ENCODE results near the gene POLA1. TPM values are rescaled to one million over a fixed set of nuclear protein-coding genes. Genes with fewer than 3 reads are reported as not detected.

The POLA1 gene
- total and polyA plus RNA-seq, 4 experiments from 2014 or later, result 4.9 to 9.1 (median 7.0) TPM

DNA sequence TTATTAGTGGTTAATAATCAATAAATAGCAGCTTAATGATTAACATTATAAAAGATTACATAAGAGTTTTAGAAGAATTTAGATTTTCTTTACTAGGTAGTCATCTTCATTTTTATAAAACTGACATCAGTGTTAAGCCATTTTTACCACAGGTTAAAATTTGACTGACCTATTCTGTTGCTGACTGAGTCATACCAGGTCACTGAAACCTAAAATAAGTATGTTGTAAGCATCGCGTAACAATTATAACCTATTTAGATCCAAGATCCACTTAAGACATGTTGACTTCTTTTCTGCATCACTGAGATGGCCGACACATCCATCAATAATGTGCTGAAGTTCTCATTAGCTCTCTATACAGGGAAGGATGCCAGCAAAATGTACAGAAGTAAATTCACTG lies 285.4 kb downstream of the POLA1 start:
- Histone ChIP-seq H3K36me3 (ENCODE audit: insufficient read depth, low read length) (no peaks in the 10 kb centered on the region), H3K4me1 (ENCODE audit: insufficient read depth, low read length) (no peaks in the 10 kb centered on the region), H3K9me3 (ENCODE audit: control insufficient read depth in 1 of 2, low read length in 2 of 2) (no peaks in the 10 kb centered on the region), H3K27me3 (ENCODE audit: insufficient read depth, low read length) (no peaks in the 10 kb centered on the region), H3K27ac (ENCODE audit: low read depth, low read length) (no peak overlapping the region), H3K4me3 (ENCODE audit: low read length in 2 of 2) (no peak overlapping the region)
- Mint-ChIP-seq H3K9me3 (no peaks in the 10 kb centered on the region), H3K4me1 (no peaks in the 10 kb centered on the region), H3K27ac (no peak overlapping the region), H3K27me3 (no peaks in the 10 kb centered on the region), H3K36me3 (peaks cover 0 to under 1% of the 10 kb centered on the region in 2 donors), H3K4me3 (no peak overlapping the region)
- POLR2A ChIA-PET (ENCODE audit: partially characterized antibody), result no interaction called here
- CTCF ChIA-PET (ENCODE audit: partially characterized antibody), result no interaction called here
- intact Hi-C loops (cut with micrococcal nuclease), result no loop called here
- DNase-seq, result no peak

DNA sequence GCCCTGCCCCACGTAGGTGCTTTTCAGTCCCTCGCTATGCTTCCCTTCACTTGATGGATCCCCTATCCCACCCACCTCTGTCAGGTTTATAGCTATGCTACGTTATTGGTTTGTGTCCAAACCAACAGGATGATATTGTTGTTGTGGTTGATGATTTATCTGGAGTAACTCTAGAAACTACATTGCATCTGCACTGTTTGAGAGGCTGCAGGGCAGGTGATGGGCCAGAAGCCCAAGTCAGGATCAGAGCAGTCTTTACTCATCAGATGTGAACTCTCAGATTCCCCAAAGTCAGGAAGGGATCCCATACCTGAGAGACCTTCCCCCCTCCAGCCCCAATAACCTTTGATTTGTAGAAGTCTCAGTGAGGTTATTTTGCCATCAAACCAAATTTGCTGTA lies 287.3 kb downstream of the POLA1 start:
- H3K27me3 ChIP-seq (ENCODE audit: insufficient read depth, low read length), result no peaks in the 10 kb centered on the region
- Mint-ChIP-seq H3K4me3 (no peak overlapping the region), H3K27ac (no peak overlapping the region), H3K9me3 (no peaks in the 10 kb centered on the region), H3K36me3 (peaks cover 0 to 3% of the 10 kb centered on the region in 2 donors), H3K4me1 (no peaks in the 10 kb centered on the region), H3K27me3 (no peaks in the 10 kb centered on the region)
- DNase-seq, result no peak
- no peaks in the 10 kb centered on the region for H3K9me3 ChIP-seq (ENCODE audit: control insufficient read depth in 1 of 2, low read length in 2 of 2)
- CTCF ChIA-PET (ENCODE audit: partially characterized antibody), result no interaction called here
- H3K36me3 ChIP-seq (ENCODE audit: insufficient read depth, low read length), result no peaks in the 10 kb centered on the region
- POLR2A ChIA-PET (ENCODE audit: partially characterized antibody), result no interaction called here
- no peak overlapping the region for H3K27ac ChIP-seq (ENCODE audit: low read depth, low read length)
- no peaks in the 10 kb centered on the region for H3K4me1 ChIP-seq (ENCODE audit: insufficient read depth, low read length)
- H3K4me3 ChIP-seq (ENCODE audit: low read length in 2 of 2), result no peak overlapping the region
- intact Hi-C loops (cut with micrococcal nuclease), result no loop called here

DNA sequence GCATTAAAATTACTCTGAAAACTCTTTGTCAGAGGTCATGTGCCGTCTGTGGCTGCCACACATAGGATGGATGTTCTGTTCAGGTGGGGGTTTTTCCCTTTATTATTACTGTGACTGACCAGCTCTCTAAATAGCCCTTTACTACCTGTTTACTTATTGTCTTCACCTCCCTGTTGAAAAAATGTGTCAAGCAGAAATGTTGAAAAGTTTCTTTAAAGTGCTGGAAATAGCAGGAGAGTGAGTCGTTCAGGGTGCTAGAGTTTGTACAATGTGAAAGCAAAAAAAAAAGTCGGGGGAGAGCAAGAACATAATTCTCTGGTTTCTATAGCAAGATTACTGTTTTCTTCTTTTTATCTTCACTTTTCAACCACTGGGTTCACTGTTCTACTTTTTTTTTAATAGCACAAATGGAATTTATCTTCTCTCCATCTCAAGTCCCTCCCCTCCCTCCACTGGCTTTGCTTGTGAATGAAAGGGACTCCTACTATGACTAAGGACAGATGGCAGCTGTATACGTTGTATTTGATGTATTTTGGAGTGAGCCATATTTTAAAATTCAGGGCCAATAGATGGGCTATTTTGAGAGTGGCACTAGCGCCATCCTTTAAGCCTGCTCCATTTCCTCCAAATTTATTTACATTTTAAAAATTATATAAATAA lies 288.7 kb downstream of the POLA1 start:
- H3K4me1 Mint-ChIP-seq, result no peaks in the 10 kb centered on the region
- H3K27ac Mint-ChIP-seq, result no peak overlapping the region

DNA sequence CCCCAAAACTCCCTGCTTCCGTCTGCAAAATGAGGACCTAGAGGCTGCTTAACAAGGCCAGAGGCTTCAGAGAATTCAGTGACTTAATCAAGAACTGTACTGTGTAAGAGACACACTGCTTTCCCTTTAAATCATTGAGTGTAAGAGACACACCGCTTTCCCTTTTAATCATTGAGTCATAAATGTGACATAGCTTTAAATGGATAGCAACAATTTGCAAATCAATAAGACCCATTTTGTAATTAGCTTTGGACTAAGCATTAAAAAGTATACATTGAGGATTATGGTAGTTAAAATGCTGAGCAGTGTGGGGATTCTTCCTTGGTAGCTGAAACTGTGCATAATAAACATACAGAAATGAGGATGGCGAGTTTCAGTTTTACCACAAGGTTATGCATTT lies 290.2 kb downstream of the POLA1 start:
- Mint-ChIP-seq H3K4me3 (no peak overlapping the region), H3K27me3 (no peaks in the 10 kb centered on the region), H3K27ac (no peak overlapping the region), H3K4me1 (no peaks in the 10 kb centered on the region), H3K36me3 (peaks cover 2 to 3% of the 10 kb centered on the region in 2 donors), H3K9me3 (peaks cover 0 to 1% (median 0%) of the 10 kb centered on the region in 8 donors)
- H3K27me3 ChIP-seq (ENCODE audit: insufficient read depth, low read length), result no peaks in the 10 kb centered on the region
- intact Hi-C loops (cut with micrococcal nuclease), result no loop called here
- no peaks in the 10 kb centered on the region for H3K36me3 ChIP-seq (ENCODE audit: insufficient read depth, low read length)
- no peak for DNase-seq
- POLR2A ChIA-PET (ENCODE audit: partially characterized antibody), result no interaction called here
- CTCF ChIA-PET (ENCODE audit: partially characterized antibody), result no interaction called here
- H3K27ac ChIP-seq (ENCODE audit: low read depth, low read length), result no peak overlapping the region
- H3K4me3 ChIP-seq (ENCODE audit: low read length in 2 of 2), result no peak overlapping the region
- H3K9me3 ChIP-seq (ENCODE audit: control insufficient read depth in 1 of 2, low read length in 2 of 2), result no peaks in the 10 kb centered on the region
- H3K4me1 ChIP-seq (ENCODE audit: insufficient read depth, low read length), result no peaks in the 10 kb centered on the region

More for the DNA sequence above, 288.7 kb downstream of the POLA1 start:
- H3K36me3 ChIP-seq (ENCODE audit: insufficient read depth, low read length), result no peaks in the 10 kb centered on the region
- H3K27me3 ChIP-seq (ENCODE audit: insufficient read depth, low read length), result no peaks in the 10 kb centered on the region
- ChIA-PET POLR2A (ENCODE audit: partially characterized antibody) (no interaction called here), CTCF (ENCODE audit: partially characterized antibody) (no interaction called here)
- no peak overlapping the region for H3K4me3 ChIP-seq (ENCODE audit: low read length in 2 of 2)
- no peaks in the 10 kb centered on the region for H3K27me3 Mint-ChIP-seq
- no peak overlapping the region for H3K4me3 Mint-ChIP-seq
- H3K27ac ChIP-seq (ENCODE audit: low read depth, low read length), result no peak overlapping the region
- intact Hi-C loops (cut with micrococcal nuclease), result no loop called here
- DNase-seq, result no peak
- no peaks in the 10 kb centered on the region for H3K4me1 ChIP-seq (ENCODE audit: insufficient read depth, low read length)
- H3K9me3 ChIP-seq (ENCODE audit: control insufficient read depth in 1 of 2, low read length in 2 of 2), result no peaks in the 10 kb centered on the region
- peaks cover 2 to 3% of the 10 kb centered on the region in 2 donors for H3K36me3 Mint-ChIP-seq
- H3K9me3 Mint-ChIP-seq, result peaks cover 0 to 1% (median 0%) of the 10 kb centered on the region in 8 donors

DNA sequence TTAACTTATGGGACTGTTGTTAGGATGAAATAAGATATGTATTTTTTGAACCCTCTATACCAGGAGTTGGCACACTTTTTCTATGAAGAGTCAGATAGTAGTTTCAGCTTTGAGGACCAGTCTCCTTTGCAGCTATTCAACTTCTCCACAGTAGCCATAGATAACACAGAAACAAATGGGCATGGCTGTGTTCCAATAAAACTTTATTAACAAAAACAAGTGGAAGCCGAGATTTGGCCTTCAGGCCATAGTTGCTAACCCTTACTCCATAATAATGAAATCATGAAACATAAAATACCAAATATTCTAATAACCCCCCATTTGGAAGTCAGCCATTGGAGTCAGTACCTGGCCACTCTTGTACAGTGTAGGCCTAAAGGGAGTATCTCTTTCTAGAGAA lies 291.4 kb downstream of the POLA1 start:
- H3K9me3 Mint-ChIP-seq, result peaks cover 0 to 1% (median 0%) of the 10 kb centered on the region in 8 donors
- no peak for DNase-seq
- intact Hi-C loops (cut with micrococcal nuclease), result no loop called here
- H3K4me1 ChIP-seq (ENCODE audit: insufficient read depth, low read length), result no peaks in the 10 kb centered on the region
- H3K36me3 Mint-ChIP-seq, result peaks cover 2 to 3% of the 10 kb centered on the region in 2 donors
- no peak overlapping the region for H3K4me3 ChIP-seq (ENCODE audit: low read length in 2 of 2)
- no peak overlapping the region for H3K27ac Mint-ChIP-seq
- H3K27ac ChIP-seq (ENCODE audit: low read depth, low read length), result no peak overlapping the region
- no peak overlapping the region for H3K4me3 Mint-ChIP-seq
- ChIA-PET POLR2A (ENCODE audit: partially characterized antibody) (no interaction called here), CTCF (ENCODE audit: partially characterized antibody) (interaction anchor here (0.7 kb wide), 1 partner anchor 17 kb away, joined by 3 read pairs; no protein-coding TSS in a partner anchor)
- H3K9me3 ChIP-seq (ENCODE audit: control insufficient read depth in 1 of 2, low read length in 2 of 2), result no peaks in the 10 kb centered on the region
- no peaks in the 10 kb centered on the region for H3K36me3 ChIP-seq (ENCODE audit: insufficient read depth, low read length)
- H3K27me3 ChIP-seq (ENCODE audit: insufficient read depth, low read length), result no peaks in the 10 kb centered on the region
- H3K27me3 Mint-ChIP-seq, result no peaks in the 10 kb centered on the region
- H3K4me1 Mint-ChIP-seq, result no peaks in the 10 kb centered on the region

DNA sequence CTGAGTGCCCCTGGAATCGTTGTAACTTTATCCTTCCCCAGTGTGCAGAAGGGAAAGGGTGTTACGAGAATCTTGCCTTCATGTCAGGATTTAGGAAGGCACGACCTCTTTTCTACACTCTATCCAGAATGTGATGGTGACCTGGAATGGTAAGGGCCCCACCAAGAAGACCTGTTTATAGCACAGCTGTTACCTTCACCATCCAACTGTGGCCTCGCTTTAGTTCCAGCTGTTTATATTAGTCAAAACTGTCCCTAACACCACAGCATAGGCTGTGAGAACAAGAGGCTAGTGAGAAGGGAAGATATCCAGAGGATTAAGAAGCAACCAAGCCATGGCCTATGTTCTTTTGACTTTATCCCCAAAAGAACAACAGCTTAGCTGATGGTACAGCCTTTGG lies 294.0 kb downstream of the POLA1 start:
- peaks cover 2 to 3% of the 10 kb centered on the region in 2 donors for H3K36me3 Mint-ChIP-seq
- H3K9me3 Mint-ChIP-seq, result peaks cover 0 to 1% (median 0%) of the 10 kb centered on the region in 8 donors
- H3K4me3 Mint-ChIP-seq, result no peak overlapping the region
- intact Hi-C loops (cut with micrococcal nuclease), result no loop called here
- H3K4me1 Mint-ChIP-seq, result no peaks in the 10 kb centered on the region
- no peaks in the 10 kb centered on the region for H3K27me3 ChIP-seq (ENCODE audit: insufficient read depth, low read length)
- no peaks in the 10 kb centered on the region for H3K4me1 ChIP-seq (ENCODE audit: insufficient read depth, low read length)
- no peak overlapping the region for H3K27ac Mint-ChIP-seq
- CTCF ChIA-PET (ENCODE audit: partially characterized antibody), result no interaction called here
- H3K9me3 ChIP-seq (ENCODE audit: control insufficient read depth in 1 of 2, low read length in 2 of 2), result no peaks in the 10 kb centered on the region
- DNase-seq, result no peak
- no peak overlapping the region for H3K4me3 ChIP-seq (ENCODE audit: low read length in 2 of 2)
- POLR2A ChIA-PET (ENCODE audit: partially characterized antibody), result no interaction called here
- no peaks in the 10 kb centered on the region for H3K36me3 ChIP-seq (ENCODE audit: insufficient read depth, low read length)
- H3K27ac ChIP-seq (ENCODE audit: low read depth, low read length), result no peak overlapping the region
- no peaks in the 10 kb centered on the region for H3K27me3 Mint-ChIP-seq

DNA sequence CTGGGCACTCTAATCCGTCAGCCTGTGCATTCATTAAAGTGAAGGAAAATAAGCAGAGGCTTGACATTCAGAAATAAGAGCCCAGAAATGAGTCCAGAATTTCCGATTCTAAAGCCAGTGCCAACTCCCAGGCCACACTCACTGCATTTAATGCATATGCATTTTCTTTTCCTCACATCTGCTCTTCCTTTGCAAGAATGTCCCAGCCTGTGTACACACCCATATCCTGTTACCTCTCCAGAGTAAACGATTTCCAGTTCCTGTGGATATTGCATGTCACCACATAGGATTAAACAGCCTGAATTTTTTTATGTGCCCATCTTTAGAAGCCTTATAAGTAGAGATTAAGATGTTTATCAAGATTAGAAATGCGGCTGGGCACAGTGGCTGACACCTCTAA lies 294.6 kb downstream of the POLA1 start:
- peaks cover 2 to 3% of the 10 kb centered on the region in 2 donors for H3K36me3 Mint-ChIP-seq
- CTCF ChIA-PET (ENCODE audit: partially characterized antibody), result no interaction called here
- no peak overlapping the region for H3K4me3 Mint-ChIP-seq
- no peak overlapping the region for H3K27ac ChIP-seq (ENCODE audit: low read depth, low read length)
- no peak for DNase-seq
- no peaks in the 10 kb centered on the region for H3K4me1 ChIP-seq (ENCODE audit: insufficient read depth, low read length)
- no peaks in the 10 kb centered on the region for H3K36me3 ChIP-seq (ENCODE audit: insufficient read depth, low read length)
- POLR2A ChIA-PET (ENCODE audit: partially characterized antibody), result no interaction called here
- H3K27ac Mint-ChIP-seq, result peak overlapping the region in 1 of 7 donors; percentile 32
- intact Hi-C loops (cut with micrococcal nuclease), result no loop called here
- no peak overlapping the region for H3K4me3 ChIP-seq (ENCODE audit: low read length in 2 of 2)
- H3K4me1 Mint-ChIP-seq, result no peaks in the 10 kb centered on the region
- H3K27me3 ChIP-seq (ENCODE audit: insufficient read depth, low read length), result no peaks in the 10 kb centered on the region
- peaks cover 0 to 1% (median 0%) of the 10 kb centered on the region in 8 donors for H3K9me3 Mint-ChIP-seq
- no peaks in the 10 kb centered on the region for H3K9me3 ChIP-seq (ENCODE audit: control insufficient read depth in 1 of 2, low read length in 2 of 2)
- H3K27me3 Mint-ChIP-seq, result no peaks in the 10 kb centered on the region

Data from CD4-positive, alpha-beta memory T cell (primary cell).